KMS-11 (cell line): Measurements from ENCODE around the gene CAV3.

Source experiments
- H2AFZ ChIP-seq: fragments of 200-600 bp; sonication (generic); 2 replicates; pipeline ENCODE4 v1.6.1; 2016; ENCODE audit warnings: antibody characterized with exemption, mixed run types, low read depth
- H3K27ac ChIP-seq: fragments of 200-600 bp; sonication (generic); 2 replicates; pipeline ENCODE4 v1.6.1; 2016; ENCODE audit warnings: mild to moderate bottlenecking, mixed run types
- H3K27me3 ChIP-seq: fragments of 200-600 bp; sonication (generic); 2 replicates; pipeline ENCODE4 v1.6.1; 2017; ENCODE audit warnings: mild to moderate bottlenecking, low read depth, mixed run types, moderate library complexity; ENCODE audit not compliant: insufficient read depth
- H3K36me3 ChIP-seq: fragments of 200-600 bp; sonication (generic); 2 replicates; pipeline ENCODE4 v1.6.1; 2017; ENCODE audit warnings: mild to moderate bottlenecking, mixed run types; ENCODE audit not compliant: insufficient read depth
- H3K4me1 ChIP-seq: fragments of 200-600 bp; sonication (generic); 2 replicates; pipeline ENCODE4 v1.6.1; 2016; ENCODE audit warnings: mild to moderate bottlenecking, low read depth, mixed run types; ENCODE audit not compliant: poor library complexity, severe bottlenecking
- H3K4me2 ChIP-seq: fragments of 200-600 bp; sonication (generic); 2 replicates; pipeline ENCODE4 v1.7.0; 2016; ENCODE audit warnings: mild to moderate bottlenecking, mixed run types
- H3K4me3 ChIP-seq: fragments of 200-600 bp; sonication (generic); IDR thresholded peaks from 2 replicates; pipeline ENCODE4 v1.6.1; 2017; ENCODE audit warnings: low read depth, low read length, mixed read lengths; ENCODE audit not compliant: insufficient read depth
- H3K79me2 ChIP-seq: fragments of 200-600 bp; sonication (generic); 2 replicates; pipeline ENCODE4 v1.6.1; 2016; ENCODE audit warnings: low read depth, mixed run types; ENCODE audit not compliant: insufficient read depth
- H3K9ac ChIP-seq: fragments of 200-600 bp; sonication (generic); 2 replicates; pipeline ENCODE4 v1.6.1; 2016; ENCODE audit warnings: mild to moderate bottlenecking, mixed run types
- H4K20me1 ChIP-seq: fragments of 200-600 bp; sonication (generic); 2 replicates; pipeline ENCODE4 v1.6.1; 2016; ENCODE audit warnings: mild to moderate bottlenecking, mixed run types; ENCODE audit not compliant: insufficient read depth
- TF ChIP-seq, protein P1 (sequence below): fragments of 200-600 bp; sonication (generic); conservative IDR thresholded peaks from 2 replicates; pipeline ENCODE4 v1.6.1; 2017; ENCODE audit warnings: low read depth, mild to moderate bottlenecking, antibody characterized with exemption, low read length, moderate library complexity, mixed read lengths

Gene CAV3

DNA sequence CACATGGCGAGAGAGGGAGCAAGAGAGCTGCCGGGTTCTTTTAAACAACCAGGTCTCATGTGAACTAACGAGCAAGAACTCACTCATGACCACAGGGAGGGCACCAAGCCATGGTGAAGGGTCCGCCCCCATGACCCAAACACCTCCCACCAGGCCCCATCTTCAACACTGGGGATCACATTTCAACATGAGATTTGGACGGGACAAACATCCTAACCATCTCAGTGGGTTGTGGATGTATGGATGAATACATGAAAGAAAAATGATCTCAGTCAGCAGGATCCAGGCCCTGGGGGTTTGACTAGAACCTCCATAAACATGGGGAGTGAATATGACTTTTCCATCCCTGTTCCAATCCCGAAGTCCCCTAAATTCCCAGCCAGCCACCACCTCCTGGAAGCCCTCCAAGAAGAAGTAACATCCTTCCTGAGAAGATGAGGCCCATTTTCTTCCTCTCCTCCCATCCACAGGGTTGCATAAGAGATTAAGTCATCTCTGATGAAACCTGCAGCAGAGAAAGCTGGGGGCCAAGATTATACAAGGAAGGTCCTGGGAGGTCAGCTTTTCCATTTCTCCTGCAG is 9.5 kb downstream of the CAV3 start:
- Histone ChIP-seq H3K27ac (no peak overlapping the region), H3K36me3 (no peaks in the 10 kb centered on the region)

GRCh38 chr3:8743911-8744310 is 10.3 kb downstream of the CAV3 start:
- H3K79me2 ChIP-seq, result no peaks in the 10 kb centered on the region
- no peak overlapping the region for H3K4me3 ChIP-seq
- no peaks in the 10 kb centered on the region for H3K4me1 ChIP-seq
- H3K27ac ChIP-seq, result no peak overlapping the region
- H3K9ac ChIP-seq, result no peak overlapping the region
- TF ChIP-seq, protein P1, sequence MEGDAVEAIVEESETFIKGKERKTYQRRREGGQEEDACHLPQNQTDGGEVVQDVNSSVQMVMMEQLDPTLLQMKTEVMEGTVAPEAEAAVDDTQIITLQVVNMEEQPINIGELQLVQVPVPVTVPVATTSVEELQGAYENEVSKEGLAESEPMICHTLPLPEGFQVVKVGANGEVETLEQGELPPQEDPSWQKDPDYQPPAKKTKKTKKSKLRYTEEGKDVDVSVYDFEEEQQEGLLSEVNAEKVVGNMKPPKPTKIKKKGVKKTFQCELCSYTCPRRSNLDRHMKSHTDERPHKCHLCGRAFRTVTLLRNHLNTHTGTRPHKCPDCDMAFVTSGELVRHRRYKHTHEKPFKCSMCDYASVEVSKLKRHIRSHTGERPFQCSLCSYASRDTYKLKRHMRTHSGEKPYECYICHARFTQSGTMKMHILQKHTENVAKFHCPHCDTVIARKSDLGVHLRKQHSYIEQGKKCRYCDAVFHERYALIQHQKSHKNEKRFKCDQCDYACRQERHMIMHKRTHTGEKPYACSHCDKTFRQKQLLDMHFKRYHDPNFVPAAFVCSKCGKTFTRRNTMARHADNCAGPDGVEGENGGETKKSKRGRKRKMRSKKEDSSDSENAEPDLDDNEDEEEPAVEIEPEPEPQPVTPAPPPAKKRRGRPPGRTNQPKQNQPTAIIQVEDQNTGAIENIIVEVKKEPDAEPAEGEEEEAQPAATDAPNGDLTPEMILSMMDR, result no peak
- H3K36me3 ChIP-seq, result no peaks in the 10 kb centered on the region
- no peaks in the 10 kb centered on the region for H3K27me3 ChIP-seq
- H2AFZ ChIP-seq, result no peak overlapping the region
- H3K4me2 ChIP-seq, result no peak overlapping the region
- no peaks in the 10 kb centered on the region for H4K20me1 ChIP-seq

More for the DNA sequence above, 9.5 kb downstream of the CAV3 start:
- H4K20me1 ChIP-seq, result no peaks in the 10 kb centered on the region
- no peak overlapping the region for H3K4me3 ChIP-seq
- no peak overlapping the region for H2AFZ ChIP-seq
- no peaks in the 10 kb centered on the region for H3K4me1 ChIP-seq
- no peak overlapping the region for H3K9ac ChIP-seq
- no peaks in the 10 kb centered on the region for H3K27me3 ChIP-seq
- no peak overlapping the region for H3K4me2 ChIP-seq
- H3K79me2 ChIP-seq, result no peaks in the 10 kb centered on the region
- TF ChIP-seq, protein P1, result no peak

GRCh38 chr3:8745619-8746370 is 12.2 kb downstream of the CAV3 start:
- no peak overlapping the region for H3K4me3 ChIP-seq
- no peak overlapping the region for H3K9ac ChIP-seq
- no peaks in the 10 kb centered on the region for H3K36me3 ChIP-seq
- no peak overlapping the region for H3K27ac ChIP-seq
- no peak overlapping the region for H3K4me2 ChIP-seq
- no peaks in the 10 kb centered on the region for H3K79me2 ChIP-seq
- H3K4me1 ChIP-seq, result no peaks in the 10 kb centered on the region
- no peak overlapping the region for H2AFZ ChIP-seq
- TF ChIP-seq, protein P1, result no peak
- H3K27me3 ChIP-seq, result no peaks in the 10 kb centered on the region
- no peaks in the 10 kb centered on the region for H4K20me1 ChIP-seq

DNA sequence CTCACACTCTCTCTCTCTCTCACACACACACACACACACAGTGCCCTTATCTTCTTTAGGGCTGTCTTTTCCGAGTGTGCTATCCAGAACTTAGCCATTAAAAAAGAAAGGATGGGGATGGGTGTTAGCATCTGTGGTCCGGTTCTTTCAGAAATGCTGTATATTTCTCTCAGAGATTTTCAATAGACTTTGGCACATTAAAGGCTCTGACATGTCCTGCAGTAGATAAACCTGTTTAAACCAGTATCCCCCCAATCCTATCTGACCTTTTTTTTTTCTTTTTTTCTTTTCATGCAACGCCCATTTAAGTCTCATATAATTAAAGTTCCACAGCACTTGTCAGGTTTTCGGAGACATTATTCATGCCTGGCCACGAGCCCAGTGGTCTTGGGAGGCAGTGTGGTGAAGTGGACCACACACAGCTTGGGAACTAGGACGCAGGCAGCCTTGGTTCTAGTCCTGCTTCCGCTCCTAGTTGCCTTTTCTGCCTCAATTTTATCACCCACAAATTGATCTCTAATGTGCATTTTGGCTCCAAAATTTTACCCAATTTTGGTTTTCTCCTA is 13.3 kb downstream of the CAV3 start:
- Histone ChIP-seq H2AFZ (no peak overlapping the region), H3K4me3 (no peak overlapping the region), H3K4me1 (no peaks in the 10 kb centered on the region), H4K20me1 (no peaks in the 10 kb centered on the region), H3K36me3 (no peaks in the 10 kb centered on the region), H3K4me2 (no peak overlapping the region), H3K27ac (no peak overlapping the region), H3K79me2 (no peaks in the 10 kb centered on the region), H3K9ac (no peak overlapping the region), H3K27me3 (no peaks in the 10 kb centered on the region)
- TF ChIP-seq, protein P1, result no peak
